ENCODE measurements around the gene WDR7.
A peak's percentile ranks its signal among the peaks of the same experiment; 100 is the strongest.

WDR7 gene

DNA sequence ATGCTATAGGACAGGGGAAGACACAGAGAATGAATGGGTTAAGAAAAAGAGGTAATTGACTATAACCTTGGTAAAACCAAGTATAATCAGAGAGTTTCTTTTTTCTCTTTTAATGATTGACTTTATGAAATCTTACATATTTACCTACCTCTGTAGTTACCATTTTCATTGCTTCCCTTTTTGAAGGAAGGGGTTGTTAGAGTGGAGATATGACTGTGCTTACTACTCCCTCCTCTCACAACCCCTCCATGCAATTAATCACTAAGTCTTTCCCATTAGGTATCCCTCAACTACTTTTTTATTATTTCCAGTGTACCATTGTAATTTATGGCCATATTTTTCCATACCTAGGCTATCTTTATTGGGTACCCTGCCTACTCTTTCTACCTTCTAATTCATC is 71.4 kb downstream of the WDR7 start:
- no peak for DNase-seq (ENCODE audit: low read depth in 2 of 2)

DNA sequence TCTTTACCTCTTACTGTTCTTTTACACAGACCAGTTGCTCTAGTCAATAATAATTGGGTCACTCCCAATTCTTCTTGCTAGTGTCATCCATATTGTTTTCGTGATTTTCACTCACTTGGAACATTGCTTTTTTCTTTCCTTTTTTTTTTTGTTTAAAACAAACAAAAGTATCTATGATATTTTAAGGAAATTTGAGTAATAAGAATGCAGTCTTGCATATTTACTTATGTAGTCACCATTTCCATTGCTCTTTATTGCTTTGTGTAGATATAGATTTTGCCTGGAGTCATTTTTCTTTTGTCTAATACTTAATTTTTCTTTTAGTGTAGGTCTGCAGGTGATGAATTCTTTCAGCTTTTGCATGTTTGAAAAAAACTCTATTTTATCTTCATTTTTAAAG is 71.9 kb downstream of the WDR7 start:
- no peak for DNase-seq (ENCODE audit: low read depth in 2 of 2)

DNA sequence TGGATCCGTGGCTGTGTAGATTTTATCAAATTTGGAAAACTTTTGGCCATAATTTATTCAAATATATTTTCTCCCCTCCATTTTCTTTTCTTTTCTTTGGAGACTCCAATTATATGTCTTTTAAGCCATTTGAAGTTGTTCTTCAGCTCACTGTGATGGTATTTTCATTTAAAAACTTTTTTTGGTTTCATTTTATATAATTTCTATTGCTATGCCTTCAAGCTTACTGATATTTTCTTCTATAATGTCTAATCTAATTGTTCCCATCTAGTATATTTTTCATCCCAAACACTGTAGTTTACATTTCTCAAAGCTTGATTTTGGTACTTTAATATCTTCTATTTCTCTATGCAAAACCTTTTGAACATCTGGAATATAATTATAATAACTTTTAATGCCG is 72.5 kb downstream of the WDR7 start:
- DNase-seq (ENCODE audit: low read depth in 2 of 2), result no peak

DNA sequence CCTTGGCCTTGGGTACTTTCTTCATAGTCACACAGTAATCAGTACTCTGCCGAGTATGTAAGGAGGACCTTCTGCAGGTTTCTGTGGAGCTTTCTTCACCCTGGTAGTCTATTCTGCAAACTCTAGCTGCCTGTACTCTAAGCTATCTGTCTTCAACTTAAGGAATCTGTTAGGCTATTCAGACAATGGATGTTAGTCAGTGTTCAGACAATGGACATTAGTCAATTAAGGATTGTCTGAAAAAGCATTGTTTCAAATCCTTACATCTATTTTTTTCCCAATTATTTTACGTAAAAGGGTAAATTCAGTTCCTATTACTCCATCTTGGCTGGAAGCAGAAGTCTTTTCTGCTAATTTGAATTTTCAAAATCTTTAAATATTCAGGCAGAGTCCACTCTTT is 75.7 kb downstream of the WDR7 start:
- DNase-seq (ENCODE audit: low read depth in 2 of 2), result no peak

DNA sequence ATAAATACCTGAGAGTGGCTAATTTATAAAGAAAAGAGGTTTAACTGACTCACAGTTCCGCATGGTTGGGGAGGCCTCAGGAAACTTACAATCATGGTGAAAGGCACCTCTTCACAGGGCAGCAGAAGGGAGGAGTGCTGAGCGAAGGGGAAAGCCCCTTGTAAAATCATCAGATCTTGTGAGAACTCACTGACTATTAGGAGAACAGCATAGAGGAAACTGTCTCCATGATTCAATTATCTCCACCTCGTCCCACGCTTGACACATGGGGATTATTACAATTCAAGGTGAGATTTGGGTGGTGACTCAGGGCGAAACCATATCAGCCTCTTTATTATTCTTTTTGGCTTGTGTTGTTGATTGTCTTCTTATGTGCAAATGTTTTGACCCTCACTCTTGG is 76.2 kb downstream of the WDR7 start:
- peak; percentile 25 for DNase-seq (ENCODE audit: low read depth in 2 of 2)

DNA sequence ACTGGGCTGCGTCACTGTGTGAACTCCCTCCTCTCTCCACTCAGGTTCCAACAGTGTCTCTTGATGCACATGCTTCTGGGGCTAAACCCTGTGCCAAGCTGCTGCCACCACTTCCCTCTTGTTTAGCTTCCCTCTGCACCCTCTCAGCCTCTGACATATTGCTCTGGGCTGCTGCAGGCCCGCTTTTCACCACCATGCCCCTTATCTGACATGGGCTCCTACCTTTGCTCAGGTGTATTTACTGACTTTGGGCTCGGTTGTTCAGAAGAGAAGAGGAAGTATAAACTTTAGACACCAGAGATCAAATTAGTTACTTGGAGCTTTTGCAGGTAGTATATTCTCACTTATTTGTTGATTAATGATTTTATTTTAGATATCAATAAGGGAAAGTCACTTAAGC is 77.6 kb downstream of the WDR7 start:
- DNase-seq (ENCODE audit: low read depth in 2 of 2), result no peak

DNA sequence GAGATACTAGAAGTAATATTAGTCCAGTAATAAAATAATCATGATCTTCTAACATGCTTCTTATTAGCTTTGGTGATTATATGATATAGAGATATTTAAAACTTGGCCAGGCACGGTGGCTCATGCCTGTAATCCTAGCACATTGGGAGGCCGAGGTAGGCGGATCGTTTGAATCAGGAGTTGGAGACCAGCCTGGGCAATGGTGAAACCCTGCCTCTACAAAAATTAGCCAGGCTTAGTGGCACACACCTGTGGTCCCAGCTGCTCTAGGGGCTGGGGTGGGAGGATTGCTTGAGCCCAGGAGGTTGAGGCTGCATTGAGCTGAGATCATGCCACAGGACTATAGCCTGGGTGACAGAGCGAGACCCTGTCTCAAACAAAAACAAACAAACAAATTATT is 87.0 kb downstream of the WDR7 start:
- DNase-seq (ENCODE audit: low read depth in 2 of 2), result no peak

DNA sequence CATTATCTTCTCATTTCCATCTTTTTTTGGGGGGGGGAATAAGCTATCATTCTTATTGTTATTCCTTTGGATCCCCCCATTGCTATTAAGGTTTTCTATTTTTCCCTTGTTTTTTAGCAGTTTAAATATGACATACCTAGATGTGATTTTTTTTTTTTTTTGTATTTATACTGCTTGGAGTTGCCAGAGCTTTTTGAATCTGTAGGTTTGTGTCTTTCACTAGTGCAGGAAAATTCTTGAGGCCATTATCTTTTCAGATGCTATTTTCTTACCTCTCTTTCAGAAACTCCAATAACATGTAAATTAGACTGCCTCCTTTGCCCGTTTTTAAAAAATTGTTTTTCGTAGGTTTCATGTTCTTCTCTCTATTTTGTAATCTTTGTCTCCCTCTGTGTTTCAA is 88.6 kb downstream of the WDR7 start:
- DNase-seq (ENCODE audit: low read depth in 2 of 2), result no peak

DNA sequence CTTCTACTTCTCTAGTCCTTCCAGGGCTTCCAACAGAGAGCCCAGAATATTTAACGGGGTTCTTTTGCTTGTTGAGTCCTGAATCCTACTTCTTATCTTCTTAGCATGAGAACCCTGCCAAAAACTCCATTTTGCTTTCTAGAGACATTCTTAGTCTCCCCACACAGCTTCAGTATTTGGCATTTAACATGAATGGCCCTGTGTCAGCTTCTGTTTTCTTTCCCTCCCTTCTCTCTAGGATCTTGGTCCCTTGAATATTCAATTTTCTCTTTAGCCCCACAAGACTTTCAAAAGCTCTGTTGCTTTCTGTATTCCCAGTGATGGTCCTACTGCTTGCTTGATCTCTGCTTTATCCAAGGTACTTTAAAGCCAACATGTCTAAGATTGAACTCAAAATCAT is 89.5 kb downstream of the WDR7 start:
- DNase-seq (ENCODE audit: low read depth in 2 of 2), result no peak

DNA sequence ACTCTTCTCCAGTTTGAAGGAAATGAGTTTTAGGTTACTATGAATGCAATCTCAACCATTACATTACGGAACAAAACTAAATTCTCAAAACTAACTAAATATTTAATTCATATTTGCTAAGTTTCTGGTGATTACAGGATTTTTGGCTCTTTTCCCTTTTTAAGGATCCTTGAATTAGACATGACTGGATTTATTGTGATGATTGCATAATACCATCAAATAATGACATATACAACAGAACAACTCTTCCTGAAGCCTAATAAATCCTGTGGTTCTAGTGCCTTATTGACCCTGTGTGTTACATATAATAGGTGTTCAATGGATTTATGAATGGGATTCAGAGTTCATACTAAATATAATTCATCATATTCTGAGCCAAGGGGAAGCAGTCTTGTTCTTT is 90.5 kb downstream of the WDR7 start:
- no peak for DNase-seq (ENCODE audit: low read depth in 2 of 2)

DNA sequence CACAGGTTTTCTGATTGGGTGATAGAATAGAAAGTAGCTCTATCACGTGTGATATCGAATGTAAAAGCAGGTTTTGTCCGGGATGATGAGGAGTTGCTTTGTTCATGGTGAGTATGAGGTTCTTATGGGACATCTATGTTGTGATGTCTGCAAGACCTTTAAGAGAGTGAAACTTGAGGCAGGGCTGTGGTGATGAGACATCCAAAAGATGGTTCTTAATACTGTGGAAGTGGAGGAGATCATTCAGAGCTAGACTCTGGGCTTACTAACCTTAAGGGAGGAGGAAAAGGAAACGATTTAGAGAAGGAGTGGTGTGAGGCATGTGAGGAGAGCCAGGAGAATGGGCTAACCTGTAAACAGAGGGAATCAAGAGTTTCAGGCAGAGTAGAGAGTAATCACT is 92.0 kb downstream of the WDR7 start:
- no peak for DNase-seq (ENCODE audit: low read depth in 2 of 2)

DNA sequence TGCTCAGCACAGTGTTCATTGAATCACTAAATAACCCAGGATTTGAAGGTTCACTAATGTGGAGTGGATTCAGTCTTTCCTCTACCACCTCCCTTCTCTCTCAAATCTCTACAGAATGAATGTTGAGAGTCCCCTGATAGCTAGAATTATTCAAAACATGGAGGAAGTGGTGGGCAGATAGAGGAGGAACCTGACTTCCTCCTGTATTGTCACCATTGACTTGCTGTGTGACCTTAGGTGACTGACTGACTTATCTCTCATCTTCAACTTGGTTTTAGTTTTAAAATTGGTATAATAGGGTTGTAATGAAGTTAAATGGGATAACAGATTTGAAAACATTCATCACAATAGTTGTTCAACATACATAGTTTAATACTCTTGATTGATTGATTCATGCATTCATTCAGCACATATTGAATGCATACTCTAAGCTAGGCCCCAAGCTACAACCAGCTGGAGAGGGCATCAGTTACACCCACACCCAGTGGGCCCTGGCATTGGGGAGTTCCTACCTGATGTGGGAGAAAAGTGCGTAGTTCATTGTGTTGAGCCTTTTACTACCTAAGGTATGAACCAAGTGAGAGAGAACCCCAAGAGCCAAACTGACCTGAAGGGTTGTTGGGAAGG is 96.0 kb downstream of the WDR7 start:
- DNase-seq (ENCODE audit: low read depth in 2 of 2), result no peak

DNA sequence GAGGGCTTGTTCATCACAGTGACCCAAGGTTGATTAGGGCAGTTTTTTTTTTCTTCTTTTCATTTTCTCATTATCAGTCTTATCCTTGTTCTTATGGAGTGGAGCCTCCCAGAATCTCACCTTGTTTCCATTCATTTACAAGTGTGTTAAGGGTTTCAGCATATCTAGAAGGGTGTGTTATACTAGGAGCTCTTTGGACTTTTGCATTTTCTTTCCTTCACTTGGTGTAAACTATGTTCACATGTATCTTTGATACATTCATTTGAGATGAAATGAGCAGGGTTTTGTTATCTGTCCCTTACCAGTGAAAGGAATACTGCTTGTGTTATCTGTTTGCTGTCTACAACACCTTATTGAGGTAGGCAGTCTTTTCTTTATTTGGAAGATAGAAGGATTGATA is 96.7 kb downstream of the WDR7 start:
- no peak for DNase-seq (ENCODE audit: low read depth in 2 of 2)

DNA sequence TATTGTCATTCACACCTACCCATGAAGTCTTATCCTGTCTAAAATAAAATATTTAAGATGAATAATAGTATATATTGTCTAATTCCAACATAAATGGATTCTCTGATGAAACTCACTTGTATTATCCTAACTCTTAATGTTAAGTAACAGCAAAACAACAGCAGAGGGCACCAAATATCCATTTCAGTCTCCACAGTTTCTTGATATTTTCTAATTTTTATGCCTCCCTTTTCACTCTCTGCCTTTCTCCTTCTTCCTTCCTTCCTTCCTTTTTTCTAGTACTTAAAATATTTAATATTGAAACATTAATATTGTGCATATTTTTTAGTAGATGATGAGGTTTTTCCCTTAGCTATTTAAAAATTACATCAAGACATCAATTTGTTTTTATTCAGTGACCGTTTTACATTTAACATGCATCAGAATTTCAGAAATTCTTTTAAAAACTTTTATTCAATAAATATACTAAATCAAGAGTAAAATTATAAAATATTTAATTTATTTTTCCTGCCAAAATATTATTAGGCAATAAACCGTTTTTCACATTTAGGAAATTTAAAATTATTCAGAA is 97.6 kb downstream of the WDR7 start:
- DNase-seq (ENCODE audit: low read depth in 2 of 2), result no peak

DNA sequence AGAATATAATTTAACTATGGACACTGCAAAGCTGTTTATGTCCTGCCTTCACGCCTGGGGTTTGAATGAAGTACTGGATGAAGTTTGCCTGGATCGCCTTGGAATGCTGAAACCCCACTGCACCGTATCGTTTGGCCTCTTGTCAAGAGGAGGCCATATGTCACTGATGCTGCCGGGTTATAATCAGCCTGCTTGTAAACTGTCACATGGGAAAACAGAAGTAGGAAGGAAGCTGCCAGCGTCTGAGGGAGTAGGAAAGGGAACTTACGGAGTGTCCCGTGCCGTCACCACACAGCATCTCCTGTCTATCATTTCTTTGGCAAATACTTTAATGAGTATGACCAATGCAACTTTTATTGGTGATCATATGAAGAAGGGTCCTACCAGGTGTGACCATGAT is 105.8 kb downstream of the WDR7 start:
- DNase-seq (ENCODE audit: low read depth in 2 of 2), result no peak

DNA sequence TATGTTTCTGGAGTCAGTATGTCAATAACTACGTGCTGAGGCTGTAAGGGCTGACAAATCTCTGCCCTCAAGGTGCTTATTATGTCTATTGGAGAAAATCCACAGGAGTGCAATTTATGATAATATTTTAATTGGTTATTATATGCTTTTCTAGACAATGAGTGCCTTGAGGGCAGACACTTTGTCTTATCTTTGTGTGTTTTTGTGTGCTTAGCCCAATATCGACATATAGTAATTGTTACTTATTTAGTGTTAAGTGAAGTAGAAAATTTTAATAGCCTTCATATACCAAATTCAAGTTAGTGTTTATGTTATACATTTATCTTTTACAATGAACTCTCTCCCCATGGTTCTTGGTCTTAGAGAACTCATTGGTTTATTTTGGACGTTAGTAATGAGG is 118.9 kb downstream of the WDR7 start:
- DNase-seq (ENCODE audit: low read depth in 2 of 2), result no peak

DNA sequence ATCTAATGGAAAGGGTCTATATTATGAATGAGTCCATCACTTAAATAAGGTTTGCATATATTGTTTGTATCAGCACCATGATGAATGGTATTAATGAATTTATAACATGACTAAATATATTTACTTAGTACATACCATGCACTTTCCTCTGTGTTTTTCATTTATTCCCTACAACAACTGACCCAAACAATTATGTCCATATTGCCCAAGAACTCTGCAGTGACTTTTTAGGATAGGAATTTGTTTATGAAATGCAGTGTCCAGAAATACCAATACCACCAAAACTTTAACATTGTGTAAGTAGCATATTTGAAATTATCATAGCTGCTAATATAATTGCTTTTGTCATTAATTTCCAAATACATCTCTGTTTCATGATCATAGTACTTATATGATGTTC is 119.7 kb downstream of the WDR7 start:
- DNase-seq (ENCODE audit: low read depth in 2 of 2), result no peak

DNA sequence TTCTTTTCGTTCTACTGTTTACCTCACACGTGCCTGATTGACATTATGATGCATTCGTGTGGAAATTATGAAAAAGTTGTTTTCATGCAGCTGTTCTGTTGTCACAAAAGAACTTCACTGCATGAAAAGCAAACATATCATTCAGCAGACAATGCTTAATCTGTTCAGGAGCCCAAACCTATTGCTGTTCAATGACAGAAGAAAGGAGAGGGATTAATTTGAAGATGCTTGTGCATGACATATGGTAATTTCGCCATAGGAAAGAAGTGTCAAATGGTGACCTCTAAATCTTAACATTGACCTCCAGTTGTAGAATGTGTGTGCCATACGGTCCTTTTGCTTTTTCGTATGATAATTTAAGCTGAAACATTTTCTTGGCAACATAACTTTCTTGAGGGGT is 124.5 kb downstream of the WDR7 start:
- DNase-seq (ENCODE audit: low read depth in 2 of 2), result no peak

DNA sequence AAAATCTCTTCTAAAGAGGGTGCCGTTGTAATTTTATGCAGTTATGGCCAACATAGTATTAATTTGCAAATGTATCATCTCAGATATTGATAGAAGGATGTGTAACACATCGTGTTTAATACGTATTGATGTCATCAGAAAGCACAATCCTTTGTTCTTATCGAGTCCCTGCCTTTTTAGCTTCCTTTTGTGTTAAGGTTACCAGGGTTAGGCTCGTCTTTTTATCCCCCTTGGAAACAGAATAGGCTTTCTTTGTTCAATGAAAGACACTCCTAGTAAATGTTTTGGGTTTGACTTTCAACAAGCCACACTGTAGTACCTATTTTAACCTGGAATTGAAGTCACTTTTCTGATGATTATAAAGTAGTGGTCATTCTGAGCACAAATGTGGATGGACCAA is 136.2 kb downstream of the WDR7 start:
- DNase-seq (ENCODE audit: low read depth in 2 of 2), result no peak

DNA sequence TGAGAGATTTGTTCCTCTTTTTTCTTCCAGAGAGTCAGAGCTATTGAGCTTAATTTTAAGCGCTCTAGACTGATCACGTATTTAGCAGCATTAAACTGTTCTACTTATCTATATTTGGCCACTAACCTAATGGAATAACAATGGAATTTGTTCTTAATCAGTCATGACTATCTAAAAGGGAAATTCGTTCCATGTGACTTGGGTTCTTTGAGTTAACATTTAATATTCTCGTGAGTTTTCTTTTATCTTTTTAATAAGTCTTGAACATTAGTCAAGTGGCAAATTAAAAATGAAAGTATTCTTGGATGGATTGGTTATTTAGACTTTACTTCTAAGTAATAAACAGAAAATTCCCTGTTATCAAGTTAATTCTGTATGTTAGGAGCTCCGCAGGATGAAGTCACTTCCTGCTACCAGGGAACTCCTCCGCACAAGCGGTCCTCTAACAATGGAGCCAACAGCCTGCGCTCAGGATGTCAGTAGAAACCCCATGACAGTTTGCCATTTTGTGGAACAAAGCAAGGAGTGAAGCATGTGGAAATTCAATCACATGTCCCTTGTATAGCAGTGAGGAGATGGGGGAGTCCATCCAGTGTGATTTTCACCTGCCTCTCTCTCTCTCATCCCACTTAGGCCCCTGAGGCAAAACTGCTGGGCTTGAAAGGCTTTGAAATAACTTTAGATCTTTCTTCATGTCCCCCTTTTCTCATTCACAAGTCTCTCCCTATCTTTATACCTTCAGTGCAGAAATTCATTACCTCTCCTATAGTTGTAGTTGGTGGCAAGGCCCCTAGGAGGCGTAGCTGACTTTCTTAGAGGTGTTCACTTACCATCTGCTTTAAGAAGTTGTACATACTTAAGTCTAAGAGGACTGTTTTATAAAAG is 138.1 kb downstream of the WDR7 start:
- peak in 1 of 2 donors; percentile 3 for DNase-seq (ENCODE audit: low read depth in 2 of 2)

DNA sequence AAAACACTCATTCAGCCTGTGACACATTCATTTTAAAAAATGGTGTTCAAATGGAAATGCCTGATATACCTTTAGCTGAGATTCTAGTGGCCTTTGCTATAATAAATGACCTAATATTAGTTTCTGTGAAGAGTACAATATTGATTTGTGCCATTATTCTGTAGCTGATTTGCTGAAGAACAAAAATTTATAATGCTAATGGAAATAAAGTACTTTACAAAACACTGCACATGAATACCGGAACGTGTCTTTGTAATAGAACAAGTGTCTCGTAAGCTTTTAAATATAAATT is 138.7 kb downstream of the WDR7 start:
- DNase-seq (ENCODE audit: low read depth in 2 of 2), result no peak

DNA sequence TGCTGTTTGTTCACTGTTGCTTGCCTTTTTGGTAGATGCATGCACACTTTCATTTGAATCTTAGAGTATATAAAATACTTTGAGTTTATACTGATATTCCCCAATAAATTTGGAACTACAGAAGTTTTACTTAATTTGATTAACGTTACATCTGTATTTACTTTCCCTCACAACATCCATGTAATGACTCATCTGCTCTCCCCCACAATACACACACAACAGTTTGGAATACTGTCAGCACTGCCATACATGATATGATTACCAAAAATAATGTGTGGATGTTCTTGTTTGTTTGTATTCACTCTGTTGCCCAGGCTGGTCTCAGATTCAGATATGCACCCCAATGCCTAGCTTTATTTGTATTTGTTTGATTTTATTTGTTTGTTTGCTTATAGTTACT is 144.2 kb downstream of the WDR7 start:
- DNase-seq (ENCODE audit: low read depth in 2 of 2), result no peak

DNA sequence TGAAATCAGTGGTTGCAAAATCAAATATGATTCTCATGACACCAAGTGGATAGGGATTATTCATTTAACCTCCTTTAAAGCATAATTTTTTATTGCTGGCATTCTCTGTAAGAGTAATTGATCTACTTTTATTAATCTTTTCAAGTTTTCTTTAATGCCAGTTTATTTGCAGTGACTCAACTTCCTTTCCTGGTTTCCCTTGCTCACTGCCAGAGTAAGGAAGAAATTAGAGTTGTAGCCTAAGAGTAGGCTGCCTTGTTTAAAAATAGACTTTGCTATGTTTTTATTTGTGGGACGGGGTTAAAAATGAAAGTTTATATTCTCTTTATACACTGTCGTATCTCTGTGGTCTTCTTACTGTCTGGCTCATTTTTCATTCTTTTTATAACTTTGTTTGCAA is 148.6 kb downstream of the WDR7 start:
- DNase-seq (ENCODE audit: low read depth in 2 of 2), result no peak

DNA sequence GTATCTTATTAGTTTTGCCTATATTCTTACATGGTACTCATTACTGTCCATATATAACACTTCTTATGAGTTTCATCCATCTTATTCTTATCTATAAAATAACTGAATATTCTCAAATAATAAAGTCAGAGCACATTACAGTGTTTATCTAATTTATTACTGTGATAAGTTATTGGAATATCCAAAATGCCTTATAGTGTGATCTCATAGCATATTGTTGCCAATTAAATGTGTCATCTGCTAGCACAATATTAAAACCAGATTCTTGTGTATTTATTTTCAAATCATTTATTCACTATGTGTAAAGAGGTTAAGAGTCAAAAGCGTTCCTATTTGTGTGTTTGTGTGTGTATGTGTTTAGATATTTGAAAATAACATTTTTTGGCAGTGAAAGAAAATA is 151.9 kb downstream of the WDR7 start:
- DNase-seq (ENCODE audit: low read depth in 2 of 2), result no peak

Data from activated CD4-positive, alpha-beta T cell treated with anti-CD3 and anti-CD28 coated beads for 24 hours (primary cell).